MG63 (cell line): ENCODE measurements around the gene NFATC2. TPM values are rescaled to one million over a fixed set of nuclear protein-coding genes. Genes with fewer than 3 reads are reported as not detected.
A peak's percentile ranks its signal among the peaks of the same experiment; 100 is the strongest.

Source experiments
- DNase-seq: peaks from one replicate; pipeline ENCODE4 v3.0.0-alpha.2; 2020
- H3K27me3 ChIP-seq: fragments of 250-450 bp; sonication (Bioruptor Pico); 2 replicates; pipeline ENCODE4 v1.5.1; 2020; ENCODE audit warnings: mild to moderate bottlenecking, moderate library complexity
- H3K36me3 ChIP-seq: fragments of 250-450 bp; sonication (Bioruptor Pico); 2 replicates; pipeline ENCODE4 v1.5.1; 2020; ENCODE audit warnings: mild to moderate bottlenecking, moderate library complexity
- H3K4me3 ChIP-seq: fragments of 250-450 bp; sonication (Bioruptor Pico); 2 replicates; pipeline ENCODE4 v1.5.1; 2020; ENCODE audit warnings: mild to moderate bottlenecking, moderate library complexity
- H3K9me3 ChIP-seq: fragments of 250-450 bp; sonication (Bioruptor Pico); 2 replicates; pipeline ENCODE4 v1.5.1; 2020; ENCODE audit warnings: mild to moderate bottlenecking, moderate library complexity
- total RNA-seq: library from RNA; depleted of rRNA; stranded (reverse); fragments of >200 nt; shearing (Covaris generic); gene quantifications from 2 replicates; pipeline ENCODE4 v1.2.3, GENCODE V29; 2014; ENCODE audit warnings: low replicate concordance

NFATC2 gene
- total RNA-seq, 1 experiment from 2014 or later = not detected

- no peaks in the 10 kb centered on the region for H3K9me3 ChIP-seq
- no peak for DNase-seq
- no peak overlapping the region for H3K4me3 ChIP-seq
- no peaks in the 10 kb centered on the region for H3K36me3 ChIP-seq
- no peaks in the 10 kb centered on the region for H3K27me3 ChIP-seq
Measured at GRCh38 chr20:51495921-51496545, 46.5 kb downstream of the NFATC2 start.

GRCh38 chr20:51495291-51495690, 47.2 kb downstream of the NFATC2 start:
- H3K4me3 ChIP-seq = no peak overlapping the region
- H3K27me3 ChIP-seq = no peaks in the 10 kb centered on the region
- H3K36me3 ChIP-seq = no peaks in the 10 kb centered on the region
- DNase-seq = no peak
- no peaks in the 10 kb centered on the region for H3K9me3 ChIP-seq

DNA sequence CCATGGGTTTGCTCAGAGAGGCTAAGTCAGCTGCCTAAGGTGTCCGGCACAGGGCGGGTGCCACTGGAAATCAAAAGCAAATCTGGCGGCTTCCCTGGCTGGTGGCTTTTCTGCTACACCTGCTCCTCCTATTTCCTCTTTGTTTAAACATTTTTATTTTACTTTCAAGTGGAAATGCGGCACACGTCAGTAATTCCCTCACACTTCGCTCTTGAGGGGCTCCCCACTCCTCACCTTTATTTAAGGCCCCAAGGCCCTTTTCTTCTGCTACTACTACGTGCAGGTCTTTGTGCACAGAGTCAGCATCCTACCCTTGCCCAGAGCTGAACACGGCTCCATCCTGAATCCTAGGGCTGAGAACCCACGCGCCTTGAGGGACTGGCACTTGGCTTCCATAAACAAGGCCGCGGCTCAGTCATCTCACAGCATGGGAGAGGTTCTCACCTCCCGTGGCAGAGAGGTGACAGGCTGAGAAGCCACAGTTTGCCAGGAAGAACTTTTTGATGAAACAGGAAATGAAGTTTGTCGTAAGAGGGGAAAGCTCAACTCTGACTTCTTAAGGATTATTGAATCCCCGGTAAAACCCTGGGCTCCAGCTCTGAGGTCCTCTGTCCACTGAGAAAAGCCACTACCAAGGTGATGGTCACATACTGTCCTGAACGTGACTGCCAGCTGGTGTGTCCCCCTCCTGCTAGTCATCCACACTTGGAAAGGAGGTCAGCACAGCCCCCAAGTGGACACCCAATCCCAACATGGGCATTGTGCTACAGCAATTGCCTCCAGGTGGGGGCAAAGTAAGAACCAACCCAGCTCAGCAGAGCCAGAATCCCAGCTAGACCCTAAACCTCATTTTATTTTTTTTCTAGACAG, 48.0 kb downstream of the NFATC2 start:
- Histone ChIP-seq H3K27me3 (no peaks in the 10 kb centered on the region), H3K9me3 (no peaks in the 10 kb centered on the region), H3K36me3 (no peaks in the 10 kb centered on the region), H3K4me3 (no peak overlapping the region)
- no peak for DNase-seq

- no peak for DNase-seq
- H3K4me3 ChIP-seq = no peak overlapping the region
- H3K27me3 ChIP-seq = no peaks in the 10 kb centered on the region
- no peaks in the 10 kb centered on the region for H3K9me3 ChIP-seq
- no peaks in the 10 kb centered on the region for H3K36me3 ChIP-seq
Measured at GRCh38 chr20:51493346-51493791, 49.1 kb downstream of the NFATC2 start.

- Histone ChIP-seq H3K36me3 (no peaks in the 10 kb centered on the region), H3K4me3 (no peak overlapping the region), H3K27me3 (no peaks in the 10 kb centered on the region), H3K9me3 (no peaks in the 10 kb centered on the region)
- DNase-seq = no peak
Measured at GRCh38 chr20:51492167-51493092, 50.1 kb downstream of the NFATC2 start.

GRCh38 chr20:51491393-51491792, 51.1 kb downstream of the NFATC2 start:
- Histone ChIP-seq H3K36me3 (no peaks in the 10 kb centered on the region), H3K9me3 (no peaks in the 10 kb centered on the region), H3K4me3 (no peak overlapping the region), H3K27me3 (no peaks in the 10 kb centered on the region)
- DNase-seq = no peak

GRCh38 chr20:51490635-51491034, 51.9 kb downstream of the NFATC2 start:
- no peak for DNase-seq
- H3K4me3 ChIP-seq = no peak overlapping the region
- no peaks in the 10 kb centered on the region for H3K36me3 ChIP-seq
- H3K9me3 ChIP-seq = no peaks in the 10 kb centered on the region
- H3K27me3 ChIP-seq = no peaks in the 10 kb centered on the region

DNA sequence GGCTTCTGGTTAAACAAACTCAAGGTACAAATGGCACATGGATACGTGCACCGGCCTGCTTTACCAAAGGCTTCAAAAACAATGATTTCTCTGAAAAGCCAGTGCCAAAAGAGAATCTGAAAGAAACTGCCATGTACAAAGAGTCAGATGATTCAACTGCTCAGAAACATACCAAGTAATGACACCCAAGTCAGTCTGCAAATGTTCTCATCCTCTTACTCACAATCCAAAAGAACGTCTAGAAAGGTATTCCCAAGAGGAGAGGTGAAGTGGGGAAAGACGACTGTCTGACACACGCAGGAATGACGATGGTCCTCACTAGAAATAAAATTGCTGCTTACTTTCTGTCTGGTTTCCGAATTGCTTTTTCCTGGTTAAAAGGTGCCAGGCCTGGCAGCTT, 52.9 kb downstream of the NFATC2 start:
- Histone ChIP-seq H3K27me3 (no peaks in the 10 kb centered on the region), H3K9me3 (no peaks in the 10 kb centered on the region), H3K36me3 (no peaks in the 10 kb centered on the region), H3K4me3 (no peak overlapping the region)
- DNase-seq = no peak

DNA sequence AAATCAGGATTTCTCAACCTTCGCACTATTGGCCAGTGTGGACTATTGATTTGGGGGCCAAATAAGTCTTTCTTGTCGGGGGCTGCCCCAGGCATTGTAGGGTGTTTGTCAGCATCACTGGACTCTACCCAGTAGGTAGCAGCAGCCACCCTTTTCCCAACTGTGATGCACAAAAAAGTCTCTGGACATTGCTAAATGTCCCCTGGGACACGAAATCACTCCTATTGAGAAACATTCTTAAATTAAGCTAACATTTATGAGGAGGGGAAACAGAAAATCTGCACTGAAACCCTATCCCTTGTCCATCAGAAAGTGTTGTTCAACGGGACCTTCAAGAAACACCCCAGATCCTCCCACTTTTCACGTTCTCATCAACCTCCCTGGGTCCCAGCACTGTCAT, 54.2 kb downstream of the NFATC2 start:
- Histone ChIP-seq H3K36me3 (no peaks in the 10 kb centered on the region), H3K27me3 (no peaks in the 10 kb centered on the region), H3K9me3 (no peaks in the 10 kb centered on the region), H3K4me3 (no peak overlapping the region)
- DNase-seq = no peak

- no peak overlapping the region; the same call in 1 of the 2 replicates for H3K4me3 ChIP-seq
Measured at GRCh38 chr20:51487565-51488268, 54.8 kb downstream of the NFATC2 start.

DNA sequence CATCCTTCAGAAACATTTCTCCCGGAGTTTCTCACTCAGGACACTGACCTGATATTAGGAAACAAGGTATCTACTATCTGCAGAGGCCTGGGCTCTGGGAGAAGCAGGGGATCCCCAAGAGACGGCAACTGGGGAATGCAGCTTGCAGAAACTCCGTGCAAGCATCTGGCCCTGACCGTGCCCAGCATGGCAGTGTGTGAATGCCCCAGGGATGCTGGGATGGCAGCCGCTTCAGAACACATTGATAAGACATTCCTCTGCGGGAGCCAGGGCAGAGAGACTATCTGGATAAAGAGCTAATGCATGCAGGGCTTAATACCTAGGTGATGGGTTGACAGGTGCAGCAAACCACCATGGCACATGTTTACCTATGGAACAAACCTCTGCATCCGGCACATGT, 55.4 kb downstream of the NFATC2 start:
- H3K9me3 ChIP-seq = no peaks in the 10 kb centered on the region
- no peak overlapping the region for H3K4me3 ChIP-seq
- no peaks in the 10 kb centered on the region for H3K36me3 ChIP-seq
- no peak for DNase-seq
- no peaks in the 10 kb centered on the region for H3K27me3 ChIP-seq

More at GRCh38 chr20:51487565-51488268, 54.8 kb downstream of the NFATC2 start:
- no peaks in the 10 kb centered on the region for H3K27me3 ChIP-seq
- no peaks in the 10 kb centered on the region for H3K9me3 ChIP-seq
- DNase-seq = peak; percentile 90
- H3K36me3 ChIP-seq = no peaks in the 10 kb centered on the region

DNA sequence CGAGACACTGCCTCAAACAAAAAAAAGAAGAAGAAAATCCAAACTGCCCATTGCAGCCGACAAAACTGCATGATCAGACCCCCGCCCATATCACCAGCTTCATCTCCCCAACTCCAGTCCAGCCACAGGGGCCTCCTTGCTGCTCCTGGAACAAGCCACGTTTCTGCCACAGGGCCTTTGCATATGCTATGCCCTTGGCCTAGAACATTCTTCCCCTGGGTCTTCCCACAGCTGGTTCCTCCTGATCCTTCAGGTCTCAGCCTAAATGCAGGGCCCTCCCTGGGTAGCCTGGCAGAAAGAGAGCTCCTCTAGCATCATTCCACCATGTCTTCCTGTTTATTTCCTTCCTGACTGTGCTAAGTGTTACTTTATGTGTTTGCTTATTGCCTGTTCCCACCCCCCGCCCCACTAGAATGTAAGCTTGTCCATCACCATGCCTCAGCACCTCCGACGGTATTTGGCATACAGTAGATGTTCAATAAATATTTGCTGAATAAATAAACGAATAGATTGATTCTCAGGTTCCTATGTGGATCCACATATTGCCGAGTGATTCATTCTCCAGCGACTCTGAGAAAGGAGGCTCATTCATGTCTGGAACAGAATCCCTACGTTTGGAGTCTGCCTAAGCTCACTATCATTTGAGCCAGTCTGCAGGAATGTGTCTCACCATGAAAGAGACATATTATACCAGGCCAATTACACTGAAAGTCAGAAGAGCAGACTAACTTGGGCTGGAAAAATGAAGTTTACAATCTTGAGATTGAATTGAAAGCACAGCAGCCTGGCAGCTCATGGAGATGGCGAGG, 56.1 kb downstream of the NFATC2 start:
- Histone ChIP-seq H3K36me3 (no peaks in the 10 kb centered on the region), H3K9me3 (no peaks in the 10 kb centered on the region), H3K27me3 (no peaks in the 10 kb centered on the region), H3K4me3 (no peak overlapping the region)
- DNase-seq = no peak

DNA sequence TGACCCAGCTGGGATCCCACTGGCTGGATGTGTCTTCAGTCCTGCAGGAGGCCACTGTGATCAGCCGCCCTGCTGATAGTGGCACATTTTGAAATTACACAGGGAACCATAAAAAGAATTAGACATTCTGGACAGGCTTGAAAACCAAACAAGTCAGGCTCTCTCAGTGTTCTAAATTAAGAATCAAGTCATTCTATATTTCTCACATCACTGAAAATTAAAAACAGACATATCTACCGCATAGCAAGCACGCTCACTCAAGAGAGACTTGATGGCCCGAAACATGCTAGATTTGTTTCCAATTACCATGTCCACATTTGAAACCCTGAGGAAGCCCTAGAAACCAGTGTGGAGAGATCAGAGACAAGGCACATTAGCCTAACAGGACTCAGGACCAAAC, 57.7 kb downstream of the NFATC2 start:
- no peak for DNase-seq
- Histone ChIP-seq H3K27me3 (no peaks in the 10 kb centered on the region), H3K36me3 (no peaks in the 10 kb centered on the region)

GRCh38 chr20:51484141-51484815, 58.2 kb downstream of the NFATC2 start:
- Histone ChIP-seq H3K27me3 (no peaks in the 10 kb centered on the region), H3K36me3 (no peaks in the 10 kb centered on the region), H3K4me3 (no peak overlapping the region), H3K9me3 (no peaks in the 10 kb centered on the region)
- no peak for DNase-seq

More for the DNA sequence above, 57.7 kb downstream of the NFATC2 start:
- no peak overlapping the region for H3K4me3 ChIP-seq
- H3K9me3 ChIP-seq = no peaks in the 10 kb centered on the region

DNA sequence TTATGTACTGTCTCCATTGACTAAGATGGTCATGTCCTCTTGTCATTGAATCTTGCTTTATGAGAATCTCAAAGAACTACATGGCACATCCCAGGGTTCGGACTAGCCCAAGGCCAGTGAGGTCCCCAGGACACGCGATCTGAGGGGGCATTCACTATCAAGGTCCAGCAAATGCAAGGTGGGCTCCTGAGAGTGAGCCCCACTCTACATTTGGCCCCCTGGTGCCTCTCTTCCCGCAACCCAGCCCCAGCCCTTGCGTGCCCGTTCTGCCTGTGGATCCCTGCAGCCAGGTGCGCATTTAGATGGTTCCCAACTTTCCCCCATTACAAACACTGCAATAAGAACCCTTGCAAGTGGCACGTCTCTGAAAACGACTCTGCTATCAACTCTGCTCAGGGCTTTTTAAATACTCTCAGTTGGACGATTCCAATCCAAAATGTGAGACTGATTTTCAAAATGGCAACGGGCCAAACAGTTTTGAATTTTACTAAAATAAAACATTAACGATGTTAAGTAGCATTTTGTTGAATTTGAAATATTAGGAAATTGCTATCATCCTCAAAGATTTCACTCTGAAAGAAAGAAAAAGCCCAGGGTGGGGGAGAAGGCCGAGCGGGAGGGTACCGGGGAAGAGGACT, 59.6 kb downstream of the NFATC2 start:
- H3K27me3 ChIP-seq = no peaks in the 10 kb centered on the region
- H3K9me3 ChIP-seq = no peaks in the 10 kb centered on the region
- no peak for DNase-seq
- H3K4me3 ChIP-seq = no peak overlapping the region
- no peaks in the 10 kb centered on the region for H3K36me3 ChIP-seq
